Measurements from ENCODE around the gene CREB1.

Gene CREB1

GRCh38 chr2:207561386-207562080, 31.8 kb downstream of the CREB1 start (continued):
- TF ChIP-seq PRDM2 (tag by site-specific recombination; IDR thresholded peaks at IDR 0.05; ENCODE audit: borderline replicate concordance) (no peak), ZNF560 (tag by site-specific recombination; IDR thresholded peaks at IDR 0.05; ENCODE audit: borderline replicate concordance) (no peak), ZNF670 (tag by site-specific recombination; IDR thresholded peaks at IDR 0.05; ENCODE audit: low read depth) (no peak), ZFP3 (tag by site-specific recombination; IDR thresholded peaks at IDR 0.05; ENCODE audit: low read depth) (no peak), ZNF645 (tag by site-specific recombination; IDR thresholded peaks at IDR 0.05) (no peak), ZNF366 (tag by site-specific recombination; conservative IDR thresholded peaks at IDR 0.05) (no peak), ZNF280C (tag by site-specific recombination; IDR thresholded peaks at IDR 0.05) (no peak)

GRCh38 chr2:207565736-207566500, 36.2 kb downstream of the CREB1 start:
- ChIA-PET CTCF (no interaction called here), POLR2A (interaction anchor here (1.0 kb wide), 1 partner anchor 60 kb away, joined by 4 read pairs; the partner anchor contains the start of gene METTL21A)
- Histone ChIP-seq H3K36me3 (ENCODE audit: control insufficient read depth in 2 of 2, insufficient read depth in 1 of 2, low read length in 2 of 2) (peaks cover 35 to 54% of the 10 kb centered on the region in 2 experiments), H3K4me1 (ENCODE audit: control insufficient read depth, insufficient read depth, low read length) (no peaks in the 10 kb centered on the region), H3K4me3 (ENCODE audit: low read depth, low read length) (no peak overlapping the region), H3K9me3 (ENCODE audit: control insufficient read depth, insufficient read depth, low read depth, low read length) (no peaks in the 10 kb centered on the region), H3K27ac (ENCODE audit: extremely low read depth, low read depth, low read length) (no peak overlapping the region)
- TF ChIP-seq PRDM10 (tag by site-specific recombination; IDR thresholded peaks at IDR 0.05) (0 out of 2 replicates have a peak, but pooled peaks have one; percentile 9), PRDM4 (tag by site-specific recombination; IDR thresholded peaks at IDR 0.05) (no peak)

Measured in HEK293 (cell line).